ENCODE data around the gene ANKRD26. TPM values are rescaled to one million over a fixed set of nuclear protein-coding genes. Genes with fewer than 3 reads are reported as not detected.

ANKRD26 gene
- total RNA-seq, 1 donor from 2014 or later, result 7.3 TPM

- no peak for TF ChIP-seq CTCF (IDR thresholded peaks at IDR 0.05)
- DNase-seq (ENCODE audit: low spot score), result no peak
- Mint-ChIP-seq H3K4me1 (ENCODE audit: low read depth) (peaks cover 4% of the 10 kb centered on the region), H3K4me3 (ENCODE audit: unreplicated experiment) (no peak overlapping the region), H3K27ac (ENCODE audit: unreplicated experiment) (no peak overlapping the region), H3K36me3 (ENCODE audit: low read depth) (peaks cover 27% of the 10 kb centered on the region), H3K27me3 (ENCODE audit: low read depth) (no peaks in the 10 kb centered on the region), H3K9me3 (ENCODE audit: low read depth) (no peaks in the 10 kb centered on the region)
Measured at GRCh38 chr10:27020243-27020642, 80.1 kb downstream of the ANKRD26 start.

- no peak overlapping the region for H3K27ac Mint-ChIP-seq (ENCODE audit: unreplicated experiment)
- H3K4me3 Mint-ChIP-seq (ENCODE audit: unreplicated experiment), result no peak overlapping the region
- H3K4me1 Mint-ChIP-seq (ENCODE audit: low read depth), result peaks cover 4% of the 10 kb centered on the region
- no peak for TF ChIP-seq CTCF (IDR thresholded peaks at IDR 0.05)
- H3K27me3 Mint-ChIP-seq (ENCODE audit: low read depth), result no peaks in the 10 kb centered on the region
- H3K9me3 Mint-ChIP-seq (ENCODE audit: low read depth), result no peaks in the 10 kb centered on the region
- peaks cover 27% of the 10 kb centered on the region for H3K36me3 Mint-ChIP-seq (ENCODE audit: low read depth)
- no peak for DNase-seq (ENCODE audit: low spot score)
Measured at GRCh38 chr10:27019827-27020226, 80.5 kb downstream of the ANKRD26 start.

- no peaks in the 10 kb centered on the region for H3K27me3 Mint-ChIP-seq (ENCODE audit: low read depth)
- DNase-seq (ENCODE audit: low spot score), result no peak
- TF ChIP-seq CTCF (IDR thresholded peaks at IDR 0.05), result no peak
- peaks cover 15% of the 10 kb centered on the region for H3K9me3 Mint-ChIP-seq (ENCODE audit: low read depth)
- no peak overlapping the region for H3K27ac Mint-ChIP-seq (ENCODE audit: unreplicated experiment)
- H3K36me3 Mint-ChIP-seq (ENCODE audit: low read depth), result peaks cover 15% of the 10 kb centered on the region
- H3K4me1 Mint-ChIP-seq (ENCODE audit: low read depth), result no peaks in the 10 kb centered on the region
- no peak overlapping the region for H3K4me3 Mint-ChIP-seq (ENCODE audit: unreplicated experiment)
Measured at GRCh38 chr10:26997610-26998009, 102.7 kb downstream of the ANKRD26 start.

- no peak for TF ChIP-seq CTCF (IDR thresholded peaks at IDR 0.05)
- H3K4me1 Mint-ChIP-seq (ENCODE audit: low read depth), result no peaks in the 10 kb centered on the region
- no peak for DNase-seq (ENCODE audit: low spot score)
- no peak overlapping the region for H3K27ac Mint-ChIP-seq (ENCODE audit: unreplicated experiment)
- H3K9me3 Mint-ChIP-seq (ENCODE audit: low read depth), result peaks cover 15% of the 10 kb centered on the region
- no peak overlapping the region for H3K4me3 Mint-ChIP-seq (ENCODE audit: unreplicated experiment)
- peaks cover 8% of the 10 kb centered on the region for H3K36me3 Mint-ChIP-seq (ENCODE audit: low read depth)
- H3K27me3 Mint-ChIP-seq (ENCODE audit: low read depth), result no peaks in the 10 kb centered on the region
Measured at GRCh38 chr10:26994743-26995142, 105.6 kb downstream of the ANKRD26 start.

GRCh38 chr10:26987851-26988250 is 112.4 kb downstream of the ANKRD26 start:
- Mint-ChIP-seq H3K36me3 (ENCODE audit: low read depth) (no peaks in the 10 kb centered on the region), H3K9me3 (ENCODE audit: low read depth) (no peaks in the 10 kb centered on the region), H3K27ac (ENCODE audit: unreplicated experiment) (no peak overlapping the region), H3K4me1 (ENCODE audit: low read depth) (no peaks in the 10 kb centered on the region), H3K27me3 (ENCODE audit: low read depth) (no peaks in the 10 kb centered on the region), H3K4me3 (ENCODE audit: unreplicated experiment) (no peak overlapping the region)
- TF ChIP-seq CTCF (IDR thresholded peaks at IDR 0.05), result no peak
- DNase-seq (ENCODE audit: low spot score), result no peak

Data from chondrocyte (in vitro differentiated cells).